SKM-1 treated with dmso at 0.1 percent for 144 hours (cell line): ENCODE data around the gene SGTA.
"Not testable (repeated sequence)": the region's sequence is repeated elsewhere in the genome, so short reads cannot be mapped to it uniquely, and the experiment has no call there.

Experiments used
- DNase-seq: peaks from one replicate; lab custom pipeline; 2025; ENCODE audit not compliant: unreplicated experiment; lab: John Stamatoyannopoulos, UW

The SGTA gene

GRCh38 chr19:2714531-2715269 lies 68.4 kb downstream of the SGTA start:
- no peak for DNase-seq

- not testable (repeated sequence) for DNase-seq
Observed at GRCh38 chr19:2714102-2714501, 69.0 kb downstream of the SGTA start.

GRCh38 chr19:2713170-2713569 lies 69.9 kb downstream of the SGTA start:
- not testable (repeated sequence) for DNase-seq

- no peak for DNase-seq
Observed at GRCh38 chr19:2711875-2712205, 71.2 kb downstream of the SGTA start.

GRCh38 chr19:2711172-2711874 lies 71.8 kb downstream of the SGTA start:
- peak; percentile 89 for DNase-seq

DNA sequence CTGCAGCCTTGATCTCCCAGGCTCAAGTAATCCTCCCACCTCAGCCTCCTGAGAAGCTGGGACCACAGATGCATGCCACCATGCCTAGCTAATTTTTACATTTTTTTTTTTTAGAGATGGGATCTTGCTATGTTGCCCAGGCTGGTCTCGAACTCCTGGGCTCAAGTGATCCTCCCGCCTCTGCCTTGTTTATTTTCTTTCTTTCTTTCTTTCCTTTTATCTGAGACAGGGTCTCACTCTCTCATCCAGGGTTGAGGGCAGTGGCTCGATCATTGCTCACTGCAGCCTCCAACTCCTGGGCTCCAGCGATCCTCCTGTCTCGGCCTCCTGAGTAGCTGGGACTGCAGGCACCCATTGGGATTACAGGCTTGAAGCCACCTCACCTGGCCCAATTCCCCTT lies 76.8 kb downstream of the SGTA start:
- DNase-seq = no peak
